GM12878 (cell line): ENCODE measurements around the gene FNIP1.

Experiments
- BMI1 ChIP-seq: fragments of 450-650 bp; IDR thresholded peaks from 2 replicates; pipeline ENCODE4 v1.6.1; 2016; ENCODE audit warnings: mild to moderate bottlenecking, moderate library complexity, borderline replicate concordance
- CTCF ChIP-seq, 3 experiments: IDR thresholded peaks in 2 of 3; conservative IDR thresholded peaks in 1 of 3; 2 replicates each; pipeline ENCODE4 v1.5.1; 2011; ENCODE audit warnings: low read depth in 3 of 3, low read length in 3 of 3, mild to moderate bottlenecking in 3 of 3, control low read depth in 2 of 3, moderate library complexity in 2 of 3, inconsistent platforms in 1 of 3, mixed read lengths in 1 of 3; ENCODE audit not compliant: control insufficient read depth in 2 of 3, insufficient read depth in 1 of 3; ENCODE audit errors: extremely low read depth in 1 of 3
- POLR2AphosphoS5 ChIP-seq: IDR thresholded peaks from 2 replicates; pipeline ENCODE4 v1.6.1; 2011; ENCODE audit warnings: mild to moderate bottlenecking, low read length, inconsistent platforms
- SIN3A ChIP-seq: IDR thresholded peaks from 2 replicates; pipeline ENCODE4 v1.6.1; 2012; ENCODE audit warnings: low read depth, low read length, improper control_type of control experiment
- YY1 ChIP-seq: IDR thresholded peaks from 2 replicates; pipeline ENCODE4 v1.6.1; 2011; ENCODE audit warnings: low read depth, mild to moderate bottlenecking, low read length
- ZBTB4 ChIP-seq: fragments of 450-650 bp; formaldehyde crosslinking; IDR thresholded peaks from 2 replicates; pipeline ENCODE4 v1.4.0; 2022; ENCODE audit warnings: mild to moderate bottlenecking, moderate library complexity
- TF ChIP-seq, protein P1 (sequence below): fragments of 450-650 bp; formaldehyde crosslinking; IDR thresholded peaks from 2 replicates; pipeline ENCODE4 v1.4.0; 2020; ENCODE audit warnings: mild to moderate bottlenecking, moderate library complexity

GRCh38 chr5:131792896-131793295, 3.9 kb downstream of the FNIP1 start:
- TF ChIP-seq, protein P1, sequence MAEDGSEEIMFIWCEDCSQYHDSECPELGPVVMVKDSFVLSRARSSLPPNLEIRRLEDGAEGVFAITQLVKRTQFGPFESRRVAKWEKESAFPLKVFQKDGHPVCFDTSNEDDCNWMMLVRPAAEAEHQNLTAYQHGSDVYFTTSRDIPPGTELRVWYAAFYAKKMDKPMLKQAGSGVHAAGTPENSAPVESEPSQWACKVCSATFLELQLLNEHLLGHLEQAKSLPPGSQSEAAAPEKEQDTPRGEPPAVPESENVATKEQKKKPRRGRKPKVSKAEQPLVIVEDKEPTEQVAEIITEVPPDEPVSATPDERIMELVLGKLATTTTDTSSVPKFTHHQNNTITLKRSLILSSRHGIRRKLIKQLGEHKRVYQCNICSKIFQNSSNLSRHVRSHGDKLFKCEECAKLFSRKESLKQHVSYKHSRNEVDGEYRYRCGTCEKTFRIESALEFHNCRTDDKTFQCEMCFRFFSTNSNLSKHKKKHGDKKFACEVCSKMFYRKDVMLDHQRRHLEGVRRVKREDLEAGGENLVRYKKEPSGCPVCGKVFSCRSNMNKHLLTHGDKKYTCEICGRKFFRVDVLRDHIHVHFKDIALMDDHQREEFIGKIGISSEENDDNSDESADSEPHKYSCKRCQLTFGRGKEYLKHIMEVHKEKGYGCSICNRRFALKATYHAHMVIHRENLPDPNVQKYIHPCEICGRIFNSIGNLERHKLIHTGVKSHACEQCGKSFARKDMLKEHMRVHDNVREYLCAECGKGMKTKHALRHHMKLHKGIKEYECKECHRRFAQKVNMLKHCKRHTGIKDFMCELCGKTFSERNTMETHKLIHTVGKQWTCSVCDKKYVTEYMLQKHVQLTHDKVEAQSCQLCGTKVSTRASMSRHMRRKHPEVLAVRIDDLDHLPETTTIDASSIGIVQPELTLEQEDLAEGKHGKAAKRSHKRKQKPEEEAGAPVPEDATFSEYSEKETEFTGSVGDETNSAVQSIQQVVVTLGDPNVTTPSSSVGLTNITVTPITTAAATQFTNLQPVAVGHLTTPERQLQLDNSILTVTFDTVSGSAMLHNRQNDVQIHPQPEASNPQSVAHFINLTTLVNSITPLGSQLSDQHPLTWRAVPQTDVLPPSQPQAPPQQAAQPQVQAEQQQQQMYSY (CRISPR knock-in tag): no peak
- no peak for TF ChIP-seq CTCF (IDR thresholded peaks at IDR 0.05 in 2 of 3, conservative IDR thresholded peaks at IDR 0.05 in 1 of 3; ENCODE audit: control insufficient read depth in 2 of 3, extremely low read depth in 1 of 3, insufficient read depth in 1 of 3, low read depth in 3 of 3, low read length in 3 of 3)
- no peak for TF ChIP-seq ZBTB4
- TF ChIP-seq YY1: no peak
- TF ChIP-seq BMI1: no peak
- no peak for TF ChIP-seq POLR2AphosphoS5
- no peak for TF ChIP-seq SIN3A
